Measurements from ENCODE around the gene PTGES.
A peak's percentile ranks its signal among the peaks of the same experiment; 100 is the strongest.
"Not testable (repeated sequence)": the region's sequence is repeated elsewhere in the genome, so short reads cannot be mapped to it uniquely, and the experiment has no call there.

PTGES gene

DNA sequence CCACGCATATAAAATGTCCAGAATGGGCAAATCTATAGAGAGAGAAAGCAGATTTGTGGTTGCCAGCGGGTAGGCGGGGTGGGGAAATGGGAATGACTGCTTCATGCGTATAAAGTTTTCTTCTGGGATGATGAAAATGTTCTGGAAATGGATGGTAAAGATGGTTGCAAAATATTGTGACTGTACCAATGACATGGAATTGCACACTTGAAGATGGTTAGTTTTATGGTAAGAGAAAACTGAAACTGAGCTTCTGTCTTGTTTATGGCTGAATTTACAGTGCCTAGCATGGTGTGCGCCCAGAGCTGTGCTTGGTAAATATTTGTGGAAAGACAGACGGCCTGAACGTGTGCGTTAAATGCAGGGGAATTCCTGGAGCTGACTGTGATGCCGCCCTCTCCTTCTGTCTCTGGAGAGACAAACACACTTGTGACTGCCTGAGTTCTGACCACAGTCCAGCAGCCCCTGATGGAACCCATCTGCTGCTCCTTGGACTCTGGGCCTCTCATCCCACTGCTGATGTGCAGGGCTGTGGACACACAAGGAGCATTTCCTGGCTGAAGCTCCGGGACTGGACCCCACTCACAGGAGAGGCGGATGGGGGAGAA lies 8.6 kb upstream of the PTGES start:
- Histone ChIP-seq H3K9me3 (ENCODE audit: control insufficient read depth, insufficient read depth, low read length) (no peaks in the 10 kb centered on the region), H3K36me3 (ENCODE audit: insufficient read depth, low read length) (no peaks in the 10 kb centered on the region), H3K9ac (ENCODE audit: low read depth, low read length) (no peak overlapping the region), H3K4me1 (ENCODE audit: insufficient read depth, low read length) (peaks cover 8% of the 10 kb centered on the region; the same call in 1 of the 2 replicates)

DNA sequence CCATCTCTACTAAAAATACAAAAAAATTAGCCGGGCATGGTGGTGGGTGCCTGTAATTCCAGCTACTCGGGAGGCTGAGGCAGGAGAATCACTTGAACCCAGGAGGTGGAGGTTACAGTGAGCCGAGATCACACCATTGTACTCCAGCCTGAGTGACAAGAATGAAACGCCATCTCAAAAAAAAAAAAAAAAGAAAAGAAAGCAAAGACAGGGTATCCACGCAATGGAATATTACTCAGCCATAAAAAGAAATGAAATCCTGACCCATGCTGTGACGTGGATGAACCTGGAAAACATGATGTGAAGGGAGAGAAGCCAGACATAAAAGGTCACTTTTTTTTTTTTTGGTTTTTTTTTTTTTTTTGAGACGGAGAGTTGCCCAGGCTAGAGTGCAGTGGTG lies 7.9 kb upstream of the PTGES start:
- H3K9ac ChIP-seq (ENCODE audit: low read depth, low read length); H3K4me1 ChIP-seq (ENCODE audit: insufficient read depth, low read length); H3K9me3 ChIP-seq (ENCODE audit: control insufficient read depth, insufficient read depth, low read length); H3K36me3 ChIP-seq (ENCODE audit: insufficient read depth, low read length): not testable (repeated sequence)

DNA sequence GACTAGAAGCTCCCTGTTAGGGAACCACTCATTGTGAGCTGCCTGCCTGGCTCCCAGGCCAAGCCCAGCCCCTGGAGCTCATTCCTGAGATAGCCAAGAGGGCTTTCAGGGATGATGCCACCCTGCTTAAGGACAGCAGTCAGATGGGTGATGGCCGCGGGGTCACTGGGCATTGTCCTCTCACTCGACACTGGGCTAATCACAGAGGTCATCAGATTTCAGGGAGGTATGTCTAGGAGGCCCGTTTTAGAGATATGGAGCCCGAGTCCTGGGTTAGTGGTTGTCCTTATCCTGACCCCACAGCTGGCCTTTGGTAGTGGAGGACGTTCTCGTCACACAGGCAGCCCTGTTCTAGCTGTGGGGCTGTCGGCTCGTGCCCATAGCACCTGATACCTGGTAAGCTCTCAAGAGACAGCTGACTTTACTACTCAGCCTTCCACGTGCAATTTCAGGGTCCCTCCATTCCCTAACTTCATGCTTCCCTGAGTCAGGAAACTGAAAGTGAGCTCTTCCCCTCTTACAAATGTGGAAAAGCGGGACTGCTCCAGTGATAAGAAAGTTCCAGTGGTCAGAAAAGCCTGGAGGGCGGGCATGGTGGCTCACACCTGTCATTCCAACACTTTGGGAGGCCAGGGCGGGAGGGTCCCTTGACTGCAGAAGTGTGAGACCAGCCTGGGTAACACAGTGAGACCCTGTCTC lies 7.1 kb upstream of the PTGES start:
- no peaks in the 10 kb centered on the region for H3K36me3 ChIP-seq (ENCODE audit: insufficient read depth, low read length)
- H3K4me1 ChIP-seq (ENCODE audit: insufficient read depth, low read length), result peaks cover 8% of the 10 kb centered on the region; the same call in 1 of the 2 replicates
- H3K9me3 ChIP-seq (ENCODE audit: control insufficient read depth, insufficient read depth, low read length), result no peaks in the 10 kb centered on the region
- no peak overlapping the region for H3K9ac ChIP-seq (ENCODE audit: low read depth, low read length)

DNA sequence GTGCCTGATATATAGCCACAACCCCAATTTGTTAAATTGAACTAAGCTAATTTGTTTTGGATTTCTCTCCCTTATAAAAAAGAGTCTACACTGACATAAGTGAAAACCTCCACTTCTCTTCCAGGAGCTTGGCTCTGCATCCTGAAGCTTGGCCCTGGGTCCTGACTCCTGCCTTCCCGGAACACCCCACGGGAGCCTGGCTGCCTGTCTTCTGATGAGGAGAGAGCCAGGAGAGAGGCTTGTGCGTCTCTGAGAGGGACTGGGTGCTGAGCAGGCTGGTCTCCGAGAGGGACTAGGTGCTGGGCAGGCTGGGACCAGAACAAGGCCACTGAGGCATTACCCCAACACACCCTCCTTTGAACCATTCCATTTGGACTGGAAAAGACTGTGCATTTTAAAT lies 6.5 kb upstream of the PTGES start:
- H3K9ac ChIP-seq (ENCODE audit: low read depth, low read length), result no peak overlapping the region
- H3K9me3 ChIP-seq (ENCODE audit: control insufficient read depth, insufficient read depth, low read length), result no peaks in the 10 kb centered on the region
- no peaks in the 10 kb centered on the region for H3K36me3 ChIP-seq (ENCODE audit: insufficient read depth, low read length)
- H3K4me1 ChIP-seq (ENCODE audit: insufficient read depth, low read length), result peaks cover 8% of the 10 kb centered on the region; the same call in 1 of the 2 replicates

DNA sequence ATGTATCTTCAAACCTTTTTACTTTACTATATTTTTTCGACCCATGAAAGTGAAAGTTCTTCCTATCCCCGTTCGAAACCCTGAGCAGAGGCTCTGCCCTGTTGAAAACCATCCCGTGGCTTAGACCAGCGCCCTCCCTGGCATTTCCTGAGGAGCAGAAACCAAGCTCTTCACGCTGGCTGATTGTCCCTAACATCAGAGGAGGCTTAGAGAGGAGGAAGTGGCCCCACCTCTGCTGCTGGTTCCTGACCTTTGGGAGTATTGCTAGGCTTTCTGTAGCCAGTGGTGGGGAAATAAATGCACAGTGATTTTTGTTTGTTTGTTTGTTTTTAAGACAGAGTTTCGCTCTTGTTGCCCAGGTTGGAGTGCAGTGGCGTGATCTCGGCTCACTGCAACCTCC lies 4.2 kb upstream of the PTGES start:
- Histone ChIP-seq H3K9ac (ENCODE audit: low read depth, low read length) (no peak overlapping the region), H3K9me3 (ENCODE audit: control insufficient read depth, insufficient read depth, low read length) (no peaks in the 10 kb centered on the region), H3K4me1 (ENCODE audit: insufficient read depth, low read length) (peaks cover 18% of the 10 kb centered on the region; the same call in 1 of the 2 replicates), H3K36me3 (ENCODE audit: insufficient read depth, low read length) (no peaks in the 10 kb centered on the region)

DNA sequence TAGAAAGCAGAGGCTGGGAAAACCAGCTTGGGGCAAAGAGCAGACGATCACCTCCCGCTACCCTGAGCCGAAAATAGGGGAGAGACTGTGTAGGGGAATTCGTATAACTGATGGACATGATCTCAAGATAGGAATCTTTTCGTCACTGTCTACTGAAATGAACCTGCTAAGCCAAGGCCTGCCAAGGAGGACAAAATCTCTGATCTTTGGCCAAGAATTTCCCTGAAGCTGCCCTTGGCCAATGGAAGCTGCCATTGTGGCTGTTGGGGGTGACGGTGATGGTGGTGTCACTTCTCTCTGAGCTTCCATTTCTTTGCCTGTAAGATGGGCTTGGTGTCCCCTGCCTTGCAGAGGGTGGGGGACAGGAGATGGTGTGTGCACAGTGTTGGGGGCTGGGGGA lies 3.3 kb upstream of the PTGES start:
- no peaks in the 10 kb centered on the region for H3K9me3 ChIP-seq (ENCODE audit: control insufficient read depth, insufficient read depth, low read length)
- H3K9ac ChIP-seq (ENCODE audit: low read depth, low read length), result no peak overlapping the region
- peaks cover 11% of the 10 kb centered on the region; the same call in 1 of the 2 replicates for H3K4me1 ChIP-seq (ENCODE audit: insufficient read depth, low read length)
- no peaks in the 10 kb centered on the region for H3K36me3 ChIP-seq (ENCODE audit: insufficient read depth, low read length)

DNA sequence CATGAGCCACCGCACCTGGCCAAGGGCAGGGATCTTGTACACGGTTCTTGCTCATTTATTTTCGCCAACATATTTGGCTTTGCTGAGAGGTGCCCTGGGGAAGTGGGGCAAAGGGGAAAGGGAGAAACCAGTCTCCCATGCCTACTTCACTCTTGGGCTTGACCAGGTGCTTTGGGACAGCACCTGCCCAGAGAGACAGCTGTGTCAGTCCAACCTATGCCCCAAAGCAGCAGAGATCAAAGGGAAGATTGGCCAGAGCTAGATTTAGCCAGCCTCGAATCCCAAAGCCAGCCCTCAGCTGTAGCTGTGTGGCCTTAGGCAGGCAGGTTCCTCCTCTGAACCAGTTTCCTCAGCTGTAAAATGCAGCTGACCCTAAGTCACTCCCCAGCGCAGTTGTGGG lies 2.3 kb upstream of the PTGES start:
- H3K9ac ChIP-seq (ENCODE audit: low read depth, low read length), result no peak overlapping the region
- H3K4me1 ChIP-seq (ENCODE audit: insufficient read depth, low read length), result peaks cover 11% of the 10 kb centered on the region; the same call in 1 of the 2 replicates
- no peaks in the 10 kb centered on the region for H3K36me3 ChIP-seq (ENCODE audit: insufficient read depth, low read length)
- H3K9me3 ChIP-seq (ENCODE audit: control insufficient read depth, insufficient read depth, low read length), result no peaks in the 10 kb centered on the region

DNA sequence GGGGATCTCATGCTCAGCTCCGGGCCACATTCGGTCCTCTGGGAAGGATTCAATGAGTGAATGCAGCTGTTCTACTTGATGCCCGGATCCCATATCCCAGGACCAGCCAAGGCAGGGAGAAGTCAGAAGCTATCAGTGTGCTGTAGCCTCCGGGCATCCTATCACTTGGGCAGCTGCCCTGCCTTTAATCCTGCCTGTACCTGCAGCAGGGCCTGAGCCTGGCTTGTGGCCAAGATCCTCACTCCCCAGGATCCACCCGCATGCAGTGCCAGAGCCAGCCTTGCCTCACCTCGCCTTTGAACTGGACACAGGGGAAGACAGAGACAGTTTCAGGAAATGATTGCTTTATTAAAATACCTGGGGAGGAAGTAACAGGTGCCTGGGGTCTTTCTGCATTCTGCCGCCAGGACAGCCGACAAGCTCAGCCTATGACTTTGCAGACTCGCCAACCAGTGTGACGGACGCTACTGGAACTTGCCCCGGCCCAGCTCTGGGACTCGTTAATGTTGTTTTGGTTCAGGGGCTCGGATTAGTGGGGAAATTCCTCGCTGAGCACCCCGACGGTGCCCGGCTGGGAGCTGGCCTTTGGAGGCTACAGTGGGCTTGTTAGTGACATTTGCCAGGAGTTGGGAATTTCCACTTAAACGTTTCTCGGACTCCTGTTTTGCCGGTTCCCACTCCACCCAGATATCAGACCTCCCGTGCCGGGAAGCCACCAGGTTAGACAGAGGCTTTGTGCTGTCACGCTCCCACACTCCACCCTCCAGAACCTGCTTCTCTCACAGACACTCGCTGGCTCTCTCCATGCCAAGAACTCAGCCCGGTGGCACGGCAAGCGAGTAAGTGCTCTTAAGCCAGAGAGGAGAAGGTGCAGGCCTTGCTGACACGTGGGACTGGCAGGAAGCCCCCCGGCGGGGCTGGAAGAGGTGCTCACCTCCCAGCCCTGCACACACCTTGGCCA lies 721 bp downstream of the PTGES start:
- Histone ChIP-seq H3K9me3 (ENCODE audit: control insufficient read depth, insufficient read depth, low read length) (no peaks in the 10 kb centered on the region), H3K4me1 (ENCODE audit: insufficient read depth, low read length) (peaks cover 11% of the 10 kb centered on the region; the same call in 1 of the 2 replicates), H3K9ac (ENCODE audit: low read depth, low read length) (peak overlapping the region; percentile 6; the same call in 1 of the 2 replicates), H3K36me3 (ENCODE audit: insufficient read depth, low read length) (no peaks in the 10 kb centered on the region)

DNA sequence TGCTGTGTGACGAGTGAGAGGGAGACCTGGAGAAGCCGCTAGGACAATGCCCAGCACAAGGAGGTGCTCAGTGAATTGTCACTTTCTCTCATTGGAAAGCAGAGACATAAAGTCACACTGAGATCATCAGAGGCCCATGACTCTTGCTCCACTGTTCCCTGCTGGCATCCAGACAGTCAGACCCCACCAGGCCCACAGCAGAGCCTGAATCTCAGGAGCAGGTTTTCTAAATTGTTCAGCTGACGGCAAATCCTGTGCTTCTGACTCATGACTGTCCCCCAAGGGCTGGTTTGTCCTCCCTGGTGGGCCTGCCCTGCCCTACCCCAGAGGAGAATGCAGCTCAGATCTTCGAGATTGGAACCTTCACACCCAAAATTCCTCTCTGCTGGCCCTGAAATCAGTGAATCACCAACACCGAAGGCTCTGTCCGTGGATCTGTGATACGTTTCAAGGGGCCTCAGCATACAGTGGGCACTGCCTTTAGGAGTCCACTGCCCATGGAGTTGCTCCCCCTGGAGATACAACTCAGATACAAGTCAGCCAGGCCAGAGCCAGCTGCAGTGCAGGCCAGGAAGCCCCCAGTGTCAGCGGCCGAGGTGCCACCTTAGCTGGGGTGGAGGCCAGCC lies 2.7 kb downstream of the PTGES start:
- no peak overlapping the region for H3K9ac ChIP-seq (ENCODE audit: low read depth, low read length)
- peaks cover 11% of the 10 kb centered on the region; the same call in 1 of the 2 replicates for H3K4me1 ChIP-seq (ENCODE audit: insufficient read depth, low read length)

DNA sequence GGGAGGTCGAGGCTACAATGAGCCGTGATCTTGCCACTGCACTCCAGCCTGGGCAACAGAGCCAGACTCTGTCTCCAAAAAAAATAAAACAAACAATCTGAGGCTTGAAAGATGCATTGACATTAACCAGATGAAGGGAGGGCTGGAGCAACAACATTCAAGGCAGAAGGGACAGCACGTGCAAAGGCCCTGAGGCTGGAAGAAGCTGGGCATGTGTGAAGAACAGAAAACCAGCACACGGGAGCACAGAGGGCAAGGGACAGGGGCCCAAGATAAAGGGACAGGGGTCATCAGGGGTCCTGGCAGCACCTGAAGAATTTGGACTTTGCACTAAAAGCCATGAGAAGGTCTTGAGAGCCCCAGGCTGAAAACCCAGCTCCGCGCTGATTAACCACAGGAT lies 3.3 kb downstream of the PTGES start:
- no peak overlapping the region for H3K9ac ChIP-seq (ENCODE audit: low read depth, low read length)
- H3K4me1 ChIP-seq (ENCODE audit: insufficient read depth, low read length), result peaks cover 11% of the 10 kb centered on the region; the same call in 1 of the 2 replicates
- no peaks in the 10 kb centered on the region for H3K9me3 ChIP-seq (ENCODE audit: control insufficient read depth, insufficient read depth, low read length)
- H3K36me3 ChIP-seq (ENCODE audit: insufficient read depth, low read length), result no peaks in the 10 kb centered on the region

More for the DNA sequence above, 2.7 kb downstream of the PTGES start:
- H3K36me3 ChIP-seq (ENCODE audit: insufficient read depth, low read length), result no peaks in the 10 kb centered on the region
- H3K9me3 ChIP-seq (ENCODE audit: control insufficient read depth, insufficient read depth, low read length), result no peaks in the 10 kb centered on the region

DNA sequence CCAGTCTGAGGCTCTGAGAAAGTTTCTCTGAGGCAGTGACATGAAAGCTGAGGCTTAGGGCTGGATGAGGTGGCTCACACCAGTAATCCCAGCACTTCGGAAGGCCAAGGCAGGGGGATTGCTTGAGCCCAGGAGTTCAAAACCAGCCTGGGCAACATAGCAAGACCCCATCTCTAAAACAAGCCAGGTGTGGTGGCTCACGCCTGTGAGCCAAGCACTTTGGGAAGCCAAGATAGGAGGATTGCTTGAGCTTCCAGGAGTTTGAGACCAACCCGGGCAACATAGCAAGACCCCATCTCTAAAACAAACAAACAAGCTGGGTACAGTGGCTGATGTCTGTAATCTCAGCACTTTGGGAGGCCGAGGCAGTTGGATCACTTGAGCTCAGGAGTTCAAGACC lies 3.8 kb downstream of the PTGES start:
- not testable (repeated sequence) for H3K36me3 ChIP-seq (ENCODE audit: insufficient read depth, low read length); H3K9ac ChIP-seq (ENCODE audit: low read depth, low read length); H3K9me3 ChIP-seq (ENCODE audit: control insufficient read depth, insufficient read depth, low read length)
- H3K4me1 ChIP-seq (ENCODE audit: insufficient read depth, low read length), result peaks cover 11% of the 10 kb centered on the region; the same call in 1 of the 2 replicates

DNA sequence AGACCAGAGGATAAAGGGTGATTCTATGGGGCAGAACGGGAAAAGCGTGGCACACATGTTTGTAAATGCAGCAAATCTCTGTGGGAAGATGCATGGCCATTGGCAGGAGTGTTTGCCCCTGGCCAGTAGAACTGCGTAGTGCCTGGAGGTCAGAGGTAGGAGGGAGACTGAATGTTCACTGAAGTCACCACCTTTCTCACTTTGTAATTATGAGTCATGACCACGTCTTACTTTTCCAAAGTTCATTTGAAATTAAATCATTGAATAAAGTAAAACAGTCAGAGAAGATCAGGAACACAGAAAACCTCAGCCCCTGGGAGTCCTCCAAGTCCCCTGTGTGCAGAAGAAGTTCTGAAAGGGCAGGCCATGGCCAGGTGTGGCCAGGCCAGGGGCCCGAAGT lies 4.6 kb downstream of the PTGES start:
- no peaks in the 10 kb centered on the region for H3K9me3 ChIP-seq (ENCODE audit: control insufficient read depth, insufficient read depth, low read length)
- H3K9ac ChIP-seq (ENCODE audit: low read depth, low read length), result no peak overlapping the region
- no peaks in the 10 kb centered on the region for H3K36me3 ChIP-seq (ENCODE audit: insufficient read depth, low read length)
- H3K4me1 ChIP-seq (ENCODE audit: insufficient read depth, low read length), result peaks cover 10% of the 10 kb centered on the region; the same call in 1 of the 2 replicates

DNA sequence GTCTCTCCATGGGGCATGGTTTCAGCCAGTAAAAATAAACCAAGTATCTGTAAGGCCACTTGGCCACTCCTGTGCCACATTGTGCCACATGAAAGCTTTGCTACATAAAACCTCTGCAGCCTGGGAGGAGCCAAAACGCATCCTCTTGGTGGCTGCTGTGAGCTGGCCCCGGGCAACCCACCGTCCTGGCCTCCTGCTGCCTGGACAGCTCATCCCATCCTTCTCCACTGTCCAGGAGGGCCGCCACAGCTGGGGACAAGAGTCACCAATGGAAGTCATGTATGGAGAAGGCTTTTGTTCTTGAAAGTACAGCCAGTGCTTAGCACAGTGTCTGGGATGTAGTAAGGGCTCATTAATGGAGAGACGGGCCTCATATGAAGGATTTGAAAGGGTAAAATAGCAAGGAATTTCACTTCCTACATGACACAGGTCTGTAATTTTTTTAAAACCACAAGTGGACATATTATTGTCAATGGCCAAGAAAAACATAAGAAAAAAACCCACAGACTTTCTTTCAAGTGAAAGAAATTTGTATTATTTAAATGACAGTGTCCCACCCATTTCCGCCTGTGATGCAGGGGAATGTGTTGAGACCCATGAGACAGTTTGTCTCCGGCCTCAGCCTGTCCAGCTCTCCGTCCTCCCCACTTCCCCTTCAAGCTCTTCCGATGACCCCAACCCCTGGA lies 6.6 kb downstream of the PTGES start:
- Histone ChIP-seq H3K36me3 (ENCODE audit: insufficient read depth, low read length) (no peaks in the 10 kb centered on the region), H3K9me3 (ENCODE audit: control insufficient read depth, insufficient read depth, low read length) (no peaks in the 10 kb centered on the region), H3K4me1 (ENCODE audit: insufficient read depth, low read length) (no peaks in the 10 kb centered on the region; the same call in 1 of the 2 replicates), H3K9ac (ENCODE audit: low read depth, low read length) (no peak overlapping the region)

Data from ES-I3 (cell line).